ENCODE data around the gene PRKAB2. TPM values are rescaled to one million over a fixed set of nuclear protein-coding genes. Genes with fewer than 3 reads are reported as not detected.
"Not testable (repeated sequence)": the region's sequence is repeated elsewhere in the genome, so short reads cannot be mapped to it uniquely, and the experiment has no call there.

The PRKAB2 gene
- polyA plus RNA-seq, 1 experiment: 18.3 TPM

- ChIA-PET CTCF (no interaction called here), POLR2A (no interaction called here)
- Histone ChIP-seq H3K4me3 (ENCODE audit: low read depth, low read length) (no peak overlapping the region), H3K27me3 (ENCODE audit: control insufficient read depth, insufficient read depth, low read length) (no peaks in the 10 kb centered on the region), H3K36me3 (ENCODE audit: control insufficient read depth, insufficient read depth, low read length) (no peaks in the 10 kb centered on the region)
- no peak for DNase-seq (ENCODE audit: low read depth)
- TF ChIP-seq CTCF (IDR thresholded peaks at IDR 0.05; ENCODE audit: insufficient read depth, low read depth, low read length): no peak
Observed at GRCh38 chr1:147201786-147202185, 29.5 kb upstream of the PRKAB2 start.

- Histone ChIP-seq H3K4me3 (ENCODE audit: low read depth, low read length) (no peak overlapping the region), H3K36me3 (ENCODE audit: control insufficient read depth, insufficient read depth, low read length) (no peaks in the 10 kb centered on the region), H3K27me3 (ENCODE audit: control insufficient read depth, insufficient read depth, low read length) (no peaks in the 10 kb centered on the region)
- DNase-seq (ENCODE audit: low read depth): no peak
- CTCF ChIA-PET: no interaction called here
- POLR2A ChIA-PET: interaction anchor here (0.5 kb wide), 1 partner anchor 41 kb away, joined by 3 read pairs; no protein-coding TSS in a partner anchor
- no peak for TF ChIP-seq CTCF (IDR thresholded peaks at IDR 0.05; ENCODE audit: insufficient read depth, low read depth, low read length)
Observed at GRCh38 chr1:147201276-147201675, 29.0 kb upstream of the PRKAB2 start.

GRCh38 chr1:147197324-147197723 lies 25.1 kb upstream of the PRKAB2 start:
- POLR2A ChIA-PET: not testable (repeated sequence)
- CTCF ChIA-PET: interaction anchor here (0.5 kb wide), 1 partner anchor 25 kb away, joined by 3 read pairs; the partner anchor contains the start of gene PRKAB2

GRCh38 chr1:147189514-147189913 lies 17.2 kb upstream of the PRKAB2 start:
- Histone ChIP-seq H3K4me3 (ENCODE audit: low read depth, low read length) (no peak overlapping the region), H3K27me3 (ENCODE audit: control insufficient read depth, insufficient read depth, low read length) (no peaks in the 10 kb centered on the region), H3K36me3 (ENCODE audit: control insufficient read depth, insufficient read depth, low read length) (no peaks in the 10 kb centered on the region)
- POLR2A ChIA-PET: no interaction called here
- no peak for DNase-seq (ENCODE audit: low read depth)
- CTCF ChIA-PET: interaction anchor here (1.2 kb wide), 1 partner anchor 11 kb away, joined by 3 read pairs; no protein-coding TSS in a partner anchor
- no peak for TF ChIP-seq CTCF (IDR thresholded peaks at IDR 0.05; ENCODE audit: insufficient read depth, low read depth, low read length)

More at GRCh38 chr1:147197324-147197723, 25.1 kb upstream of the PRKAB2 start:
- H3K4me3 ChIP-seq (ENCODE audit: low read depth, low read length); DNase-seq (ENCODE audit: low read depth); H3K36me3 ChIP-seq (ENCODE audit: control insufficient read depth, insufficient read depth, low read length); H3K27me3 ChIP-seq (ENCODE audit: control insufficient read depth, insufficient read depth, low read length): not testable (repeated sequence)

- H3K27me3 ChIP-seq (ENCODE audit: control insufficient read depth, insufficient read depth, low read length): no peaks in the 10 kb centered on the region
- ChIA-PET CTCF (interaction anchor here (0.8 kb wide), 1 partner anchor 12 kb away, joined by 3 read pairs; no protein-coding TSS in a partner anchor), POLR2A (no interaction called here)
- no peaks in the 10 kb centered on the region for H3K36me3 ChIP-seq (ENCODE audit: control insufficient read depth, insufficient read depth, low read length)
- no peak overlapping the region for H3K4me3 ChIP-seq (ENCODE audit: low read depth, low read length)
- DNase-seq (ENCODE audit: low read depth): no peak
- no peak for TF ChIP-seq CTCF (IDR thresholded peaks at IDR 0.05; ENCODE audit: insufficient read depth, low read depth, low read length)
Observed at GRCh38 chr1:147185432-147185831, 13.2 kb upstream of the PRKAB2 start.

Measured in BJ (cell line).